AG09309 (cell line): ENCODE data around the gene SEC24A.
A peak's percentile ranks its signal among the peaks of the same experiment; 100 is the strongest.
"Not testable (repeated sequence)": the region's sequence is repeated elsewhere in the genome, so short reads cannot be mapped to it uniquely, and the experiment has no call there.

Experiments used
- DNase-seq: peaks from one replicate; pipeline ENCODE4 v3.0.0-alpha.2; 2010; ENCODE audit warnings: low read depth
- H3K4me3 ChIP-seq: 2 replicates; pipeline ENCODE4 v1.5.1; 2011; ENCODE audit warnings: mild to moderate bottlenecking, low read depth, low read length, moderate library complexity; ENCODE audit not compliant: control insufficient read depth
- TF ChIP-seq, protein P1 (sequence below): IDR thresholded peaks from 2 replicates; pipeline ENCODE4 v1.5.1; 2011; ENCODE audit warnings: mild to moderate bottlenecking, low read depth, low read length, inconsistent platforms; ENCODE audit not compliant: insufficient read depth, control insufficient read depth; ENCODE audit errors: missing control alignments

Gene SEC24A

DNA sequence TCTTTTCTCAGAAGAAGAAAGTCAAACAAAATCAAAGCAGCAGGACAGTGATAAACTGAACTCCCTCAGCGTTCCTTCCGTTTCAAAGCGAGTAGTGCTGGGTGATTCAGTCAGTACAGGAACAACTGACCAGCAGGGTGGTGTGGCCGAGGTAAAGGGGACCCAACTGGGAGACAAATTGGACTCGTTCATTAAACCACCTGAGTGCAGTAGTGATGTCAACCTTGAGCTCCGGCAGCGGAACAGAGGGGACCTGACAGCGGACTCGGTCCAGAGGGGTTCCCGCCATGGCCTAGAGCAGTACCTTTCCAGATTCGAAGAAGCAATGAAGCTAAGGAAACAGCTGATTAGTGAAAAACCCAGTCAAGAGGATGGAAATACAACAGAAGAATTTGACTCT is 92.5 kb downstream of the SEC24A start:
- DNase-seq: no peak
- TF ChIP-seq, protein P1, sequence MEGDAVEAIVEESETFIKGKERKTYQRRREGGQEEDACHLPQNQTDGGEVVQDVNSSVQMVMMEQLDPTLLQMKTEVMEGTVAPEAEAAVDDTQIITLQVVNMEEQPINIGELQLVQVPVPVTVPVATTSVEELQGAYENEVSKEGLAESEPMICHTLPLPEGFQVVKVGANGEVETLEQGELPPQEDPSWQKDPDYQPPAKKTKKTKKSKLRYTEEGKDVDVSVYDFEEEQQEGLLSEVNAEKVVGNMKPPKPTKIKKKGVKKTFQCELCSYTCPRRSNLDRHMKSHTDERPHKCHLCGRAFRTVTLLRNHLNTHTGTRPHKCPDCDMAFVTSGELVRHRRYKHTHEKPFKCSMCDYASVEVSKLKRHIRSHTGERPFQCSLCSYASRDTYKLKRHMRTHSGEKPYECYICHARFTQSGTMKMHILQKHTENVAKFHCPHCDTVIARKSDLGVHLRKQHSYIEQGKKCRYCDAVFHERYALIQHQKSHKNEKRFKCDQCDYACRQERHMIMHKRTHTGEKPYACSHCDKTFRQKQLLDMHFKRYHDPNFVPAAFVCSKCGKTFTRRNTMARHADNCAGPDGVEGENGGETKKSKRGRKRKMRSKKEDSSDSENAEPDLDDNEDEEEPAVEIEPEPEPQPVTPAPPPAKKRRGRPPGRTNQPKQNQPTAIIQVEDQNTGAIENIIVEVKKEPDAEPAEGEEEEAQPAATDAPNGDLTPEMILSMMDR: no peak
- no peak overlapping the region for H3K4me3 ChIP-seq

DNA sequence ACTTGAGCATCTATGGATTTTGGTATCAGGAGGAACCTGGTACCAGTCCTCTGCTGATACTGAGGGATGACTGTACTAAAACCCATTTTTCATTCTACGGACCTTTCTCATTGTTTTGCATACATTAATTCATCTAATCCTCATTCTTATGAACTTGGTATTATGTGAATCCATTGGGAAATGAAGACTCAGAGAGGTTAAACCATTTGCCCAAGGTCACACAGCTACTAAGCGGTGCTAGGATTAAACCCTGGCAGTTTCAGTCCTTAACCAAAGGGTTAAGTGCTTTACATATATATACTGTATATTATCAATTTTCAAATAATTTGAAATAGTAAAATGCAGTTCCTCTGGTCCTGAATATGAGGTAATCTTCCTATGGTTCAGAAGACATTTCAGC is 93.5 kb downstream of the SEC24A start:
- no peak overlapping the region for H3K4me3 ChIP-seq
- DNase-seq: no peak
- TF ChIP-seq, protein P1: no peak

DNA sequence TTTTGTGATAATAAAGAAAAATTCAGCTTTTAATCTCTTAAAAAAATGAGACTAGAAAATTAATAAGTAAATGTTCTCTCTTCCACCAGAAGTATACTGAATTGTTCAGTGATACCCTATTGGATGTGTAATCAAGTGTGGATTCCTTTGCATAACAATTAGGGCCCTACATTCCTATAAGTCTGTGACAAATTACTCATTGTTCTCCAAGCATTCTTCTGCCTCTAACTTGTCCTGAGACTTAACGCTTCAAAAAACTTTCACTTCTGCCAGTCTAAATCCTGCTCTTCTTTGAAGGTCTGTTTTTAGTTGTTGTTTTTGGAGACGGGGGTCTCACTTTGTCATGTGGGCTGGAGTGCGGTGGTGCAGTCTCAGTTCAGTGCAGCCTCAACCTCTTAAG is 100.8 kb downstream of the SEC24A start:
- TF ChIP-seq, protein P1: no peak
- no peak for DNase-seq

DNA sequence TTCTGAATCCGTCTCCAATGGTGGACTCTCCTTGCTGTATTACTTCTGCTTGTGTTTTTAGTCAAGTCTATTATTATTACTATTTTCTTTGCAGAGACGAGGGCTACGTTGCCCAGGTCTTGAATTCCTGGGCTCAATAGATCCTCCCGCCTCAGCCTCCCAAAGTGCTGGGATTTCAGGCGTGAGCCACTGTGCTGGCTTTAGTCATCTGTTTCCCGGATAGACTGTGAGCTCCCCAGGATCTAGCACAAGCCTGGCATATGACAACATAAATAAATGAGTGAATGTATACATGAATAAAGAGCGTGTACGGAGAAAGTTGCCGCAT is 109.6 kb downstream of the SEC24A start:
- DNase-seq: no peak
- TF ChIP-seq, protein P1: no peak

More for the DNA sequence above, 100.8 kb downstream of the SEC24A start:
- H3K4me3 ChIP-seq: no peak overlapping the region

DNA sequence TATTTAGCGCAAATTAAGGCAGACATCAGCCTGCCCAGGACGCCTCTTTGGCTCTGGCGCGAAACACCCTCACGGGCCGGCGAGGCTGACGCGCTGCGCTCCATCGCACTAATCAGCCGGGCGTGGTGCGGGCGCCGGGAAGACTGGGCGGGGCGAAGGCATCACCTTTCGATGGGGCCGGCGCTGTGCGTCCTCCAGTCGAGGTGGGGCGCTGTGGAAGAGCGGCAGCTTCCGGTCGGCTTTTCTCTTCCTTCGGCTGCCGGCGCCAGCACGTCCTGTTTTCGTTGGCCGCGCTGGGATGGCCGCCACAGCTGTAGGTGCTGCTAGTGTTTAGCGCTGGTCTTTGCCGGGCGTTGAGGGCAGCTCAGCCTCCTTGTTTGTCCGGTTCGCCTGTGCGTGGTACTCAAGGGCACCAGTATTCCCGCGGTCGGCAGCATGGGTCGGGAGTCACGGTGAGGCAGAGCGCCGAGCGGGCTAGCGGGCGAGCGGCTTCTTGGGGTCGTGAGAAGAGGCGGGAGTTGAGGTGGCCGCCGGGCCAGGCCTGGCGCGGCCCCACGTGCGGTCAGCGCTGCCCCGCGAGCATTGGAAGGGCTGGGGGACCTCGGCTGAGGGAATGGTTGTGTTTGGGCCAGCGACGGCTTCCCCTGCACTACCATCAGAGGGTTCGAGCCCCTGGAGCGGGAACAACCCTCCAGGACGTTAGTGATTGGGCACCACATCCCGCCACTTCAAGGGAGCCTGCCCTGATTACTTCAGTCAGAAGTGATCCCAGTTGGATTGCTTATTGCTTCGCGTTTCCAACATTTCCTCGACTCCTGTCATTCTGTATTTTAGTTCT is 110.1 kb downstream of the SEC24A start, which contains the start of gene DDX46:
DDX46 (plus strand) TSS at position 276 of the 838 bp plus-strand sequence; CDS start at position 436, 160 bp downstream.
- no peak for DNase-seq
- TF ChIP-seq, protein P1: peak; percentile 76
- peak within 1 kb of the TSS; percentile 83 for H3K4me3 ChIP-seq

More for the DNA sequence above, 109.6 kb downstream of the SEC24A start:
- H3K4me3 ChIP-seq: peak overlapping the region; percentile 83

DNA sequence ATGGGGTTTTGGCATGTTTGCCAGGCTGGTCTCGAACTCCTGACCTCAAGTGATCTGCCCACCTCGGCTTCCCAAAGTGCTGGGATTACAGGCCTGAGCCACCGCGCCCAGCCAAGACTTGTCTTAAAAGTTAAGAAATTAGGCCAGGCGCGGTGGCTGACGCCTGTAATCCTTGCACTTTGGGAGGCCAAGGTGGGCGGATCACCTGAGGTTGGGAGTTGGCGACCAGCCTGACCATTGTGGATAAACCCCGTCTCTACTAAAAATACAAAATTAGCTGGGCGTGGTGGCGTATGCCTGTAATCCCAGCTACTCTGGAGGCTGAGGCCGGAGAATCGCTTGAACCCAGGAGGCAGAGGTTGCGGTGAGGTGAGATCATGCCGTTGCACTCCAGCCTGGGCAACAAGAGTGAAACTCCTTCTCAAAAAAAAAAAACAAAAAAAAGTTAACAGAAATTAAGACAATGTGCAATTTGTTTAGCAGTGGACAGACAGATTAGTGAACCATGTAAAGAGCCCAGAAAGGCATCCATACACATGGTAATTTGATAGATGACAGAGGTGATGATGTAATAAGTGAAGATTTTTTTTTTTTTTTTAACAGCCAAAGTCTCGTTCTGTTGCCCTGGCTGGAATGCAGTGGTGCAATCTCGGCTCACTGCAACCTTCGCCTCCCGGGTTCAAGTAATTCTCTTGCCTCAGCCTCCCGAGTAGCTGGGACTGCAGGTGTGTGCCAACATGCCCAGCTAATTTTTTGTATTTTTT is 119.1 kb downstream of the SEC24A start:
- not testable (repeated sequence) for H3K4me3 ChIP-seq, DNase-seq

DNA sequence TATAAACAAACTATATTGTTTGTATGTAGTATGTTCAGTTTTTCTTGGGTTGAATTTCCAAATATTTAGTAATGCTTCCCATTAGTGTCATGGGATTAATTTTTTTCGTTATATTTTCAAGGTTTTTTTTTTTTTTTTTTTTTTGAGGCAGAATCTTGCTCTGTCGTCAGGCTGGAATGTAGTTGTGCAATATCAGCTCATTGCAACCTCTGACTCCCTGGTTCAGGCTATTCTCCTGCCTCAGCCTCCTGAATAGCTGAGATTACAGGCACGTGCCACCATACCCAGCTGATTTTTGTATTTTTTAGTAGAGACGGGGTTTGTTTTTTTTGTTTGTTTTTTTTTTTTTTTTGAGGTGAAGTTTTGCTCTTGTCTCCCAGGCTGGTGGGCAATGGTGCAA is 120.6 kb downstream of the SEC24A start:
- TF ChIP-seq, protein P1: no peak
- H3K4me3 ChIP-seq: no peak overlapping the region
- DNase-seq: no peak
